Activated CD4-positive, alpha-beta T cell treated with anti-CD3 and anti-CD28 coated beads, Interleukin-2, amount 50 U/mL, for 16 hours (primary cell): ENCODE data around the gene SYF2.
"Not testable (repeated sequence)": the region's sequence is repeated elsewhere in the genome, so short reads cannot be mapped to it uniquely, and the experiment has no call there.

Source experiments
- DNase-seq: peaks from one replicate; pipeline ENCODE4 v3.0.0-alpha.2; 2020

The SYF2 gene

GRCh38 chr1:25232027-25232865, at the start of gene SYF2:
Gene SYF2, minus strand, starts transcription at chr1:25232502. Its CDS starts 35 bp downstream, at chr1:25232467.
- peak; percentile 94 for DNase-seq

- DNase-seq: not testable (repeated sequence)
Observed at GRCh38 chr1:25279693-25280111, 47.4 kb upstream of the SYF2 start.

GRCh38 chr1:25278790-25279189, 46.5 kb upstream of the SYF2 start:
- DNase-seq: not testable (repeated sequence)

- DNase-seq: not testable (repeated sequence)
Observed at GRCh38 chr1:25278358-25278757, 46.1 kb upstream of the SYF2 start.

- not testable (repeated sequence) for DNase-seq
Observed at GRCh38 chr1:25277295-25277694, 45.0 kb upstream of the SYF2 start.

GRCh38 chr1:25275648-25276047, 43.3 kb upstream of the SYF2 start:
- DNase-seq: not testable (repeated sequence)

- not testable (repeated sequence) for DNase-seq
Observed at GRCh38 chr1:25272238-25272637, 39.9 kb upstream of the SYF2 start, which contains the start of gene RHD. Gene RHD, plus strand, starts transcription at chr1:25272509. Its CDS starts 39 bp downstream, at chr1:25272548.

GRCh38 chr1:25268143-25268760, 36.0 kb upstream of the SYF2 start:
- not testable (repeated sequence) for DNase-seq

- not testable (repeated sequence) for DNase-seq
Observed at GRCh38 chr1:25267288-25268142, 35.2 kb upstream of the SYF2 start.

- DNase-seq: not testable (repeated sequence)
Observed at GRCh38 chr1:25266554-25267287, 34.4 kb upstream of the SYF2 start.

- DNase-seq: not testable (repeated sequence)
Observed at GRCh38 chr1:25260336-25260735, 28.0 kb upstream of the SYF2 start.

- peak; percentile 42 for DNase-seq
Observed at GRCh38 chr1:25259813-25260212, 27.5 kb upstream of the SYF2 start.

GRCh38 chr1:25257196-25257595, 24.9 kb upstream of the SYF2 start:
- no peak for DNase-seq

- no peak for DNase-seq
Observed at GRCh38 chr1:25256578-25256965, 24.3 kb upstream of the SYF2 start.

- no peak for DNase-seq
Observed at GRCh38 chr1:25255706-25256577, 23.6 kb upstream of the SYF2 start.

GRCh38 chr1:25253911-25254310, 21.6 kb upstream of the SYF2 start:
- DNase-seq: no peak

GRCh38 chr1:25247829-25248754, 15.8 kb upstream of the SYF2 start:
- DNase-seq: no peak

GRCh38 chr1:25247024-25247828, 14.9 kb upstream of the SYF2 start, which contains the start of gene RSRP1:
Gene RSRP1, minus strand, starts transcription at chr1:25247454. Its CDS starts 491 bp downstream, at chr1:25246963.
- DNase-seq: peak; percentile 99

- peak; percentile 26 for DNase-seq
Observed at GRCh38 chr1:25246600-25247023, 14.3 kb upstream of the SYF2 start.
